Activated CD4-positive, alpha-beta memory T cell treated with anti-CD3 and anti-CD28 coated beads, Interleukin-2, amount 10 ng/mL, durations not matched to agents 7 days and 5 days (primary cell): ENCODE results near the gene DDX42. TPM values are rescaled to one million over a fixed set of nuclear protein-coding genes. Genes with fewer than 3 reads are reported as not detected.
A peak's percentile ranks its signal among the peaks of the same experiment; 100 is the strongest.

Experiments
- CTCF ChIA-PET: fragments of 350-600 bp; sonication (Branson Sonifier 250); formaldehyde crosslinking; loops from one replicate; lab custom pipeline; 2021; ENCODE audit warnings: antibody characterized with exemption, inconsistent platforms; lab: Charles Lee
- POLR2A ChIA-PET: fragments of 350-600 bp; sonication (Branson Sonifier 250); formaldehyde crosslinking; loops from one replicate; lab custom pipeline; 2021; ENCODE audit warnings: antibody characterized with exemption; lab: Charles Lee
- DNase-seq: peaks from one replicate; pipeline ENCODE4 v3.0.0-alpha.2; 2020
- H3K27ac Mint-ChIP-seq: one replicate; pipeline ENCODE4 v1.8.0; 2021; ENCODE audit warnings: mild to moderate bottlenecking, mixed read lengths
- H3K27me3 Mint-ChIP-seq: one replicate; pipeline ENCODE4 v1.8.0; 2021; ENCODE audit warnings: mixed read lengths
- H3K36me3 Mint-ChIP-seq: one replicate; pipeline ENCODE4 v1.8.0; 2021; ENCODE audit warnings: low read depth, mixed read lengths
- H3K4me1 Mint-ChIP-seq: one replicate; pipeline ENCODE4 v1.8.0; 2021; ENCODE audit warnings: mixed read lengths
- H3K4me3 Mint-ChIP-seq: one replicate; pipeline ENCODE4 v1.8.0; 2021; ENCODE audit warnings: mild to moderate bottlenecking, mixed read lengths
- H3K9me3 Mint-ChIP-seq: one replicate; pipeline ENCODE4 v1.8.0; 2021; ENCODE audit warnings: mixed read lengths
- total RNA-seq, 2 experiments: library from RNA; stranded (reverse); gene quantifications; one replicate each; pipeline ENCODE4 v1.2.3, GENCODE V29; 2021

The DDX42 gene, protein sequence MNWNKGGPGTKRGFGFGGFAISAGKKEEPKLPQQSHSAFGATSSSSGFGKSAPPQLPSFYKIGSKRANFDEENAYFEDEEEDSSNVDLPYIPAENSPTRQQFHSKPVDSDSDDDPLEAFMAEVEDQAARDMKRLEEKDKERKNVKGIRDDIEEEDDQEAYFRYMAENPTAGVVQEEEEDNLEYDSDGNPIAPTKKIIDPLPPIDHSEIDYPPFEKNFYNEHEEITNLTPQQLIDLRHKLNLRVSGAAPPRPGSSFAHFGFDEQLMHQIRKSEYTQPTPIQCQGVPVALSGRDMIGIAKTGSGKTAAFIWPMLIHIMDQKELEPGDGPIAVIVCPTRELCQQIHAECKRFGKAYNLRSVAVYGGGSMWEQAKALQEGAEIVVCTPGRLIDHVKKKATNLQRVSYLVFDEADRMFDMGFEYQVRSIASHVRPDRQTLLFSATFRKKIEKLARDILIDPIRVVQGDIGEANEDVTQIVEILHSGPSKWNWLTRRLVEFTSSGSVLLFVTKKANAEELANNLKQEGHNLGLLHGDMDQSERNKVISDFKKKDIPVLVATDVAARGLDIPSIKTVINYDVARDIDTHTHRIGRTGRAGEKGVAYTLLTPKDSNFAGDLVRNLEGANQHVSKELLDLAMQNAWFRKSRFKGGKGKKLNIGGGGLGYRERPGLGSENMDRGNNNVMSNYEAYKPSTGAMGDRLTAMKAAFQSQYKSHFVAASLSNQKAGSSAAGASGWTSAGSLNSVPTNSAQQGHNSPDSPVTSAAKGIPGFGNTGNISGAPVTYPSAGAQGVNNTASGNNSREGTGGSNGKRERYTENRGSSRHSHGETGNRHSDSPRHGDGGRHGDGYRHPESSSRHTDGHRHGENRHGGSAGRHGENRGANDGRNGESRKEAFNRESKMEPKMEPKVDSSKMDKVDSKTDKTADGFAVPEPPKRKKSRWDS
- total RNA-seq = 100 to 1,000 TPM; 113 to 118 TPM

- peak; percentile 92 for DNase-seq
- CTCF ChIA-PET = interaction anchor here (0.5 to 4.3 kb wide), 13 partner anchors 9 to 111 kb away, joined by 3 to 29 read pairs (median 5); partner anchors contain the start of gene PSMC5
These were observed at the start of gene DDX42 for GRCh38 chr17:63774141-63774968. Gene DDX42, plus strand, starts transcription at chr17:63774170. Its CDS starts 12,880 bp downstream, at chr17:63787050.

GRCh38 chr17:63735691-63736090 lies 38.3 kb upstream of the DDX42 start:
- POLR2A ChIA-PET = interaction anchor here (1.0 to 1.4 kb wide), 3 partner anchors 14 to 38 kb away, joined by 3 to 4 read pairs (median 3); partner anchors contain the start of genes CCDC47 and DDX42
- no peak for DNase-seq
- Mint-ChIP-seq H3K4me3 (no peak overlapping the region), H3K27me3 (no peaks in the 10 kb centered on the region), H3K9me3 (no peaks in the 10 kb centered on the region), H3K36me3 (peaks cover 21% of the 10 kb centered on the region), H3K4me1 (peaks cover 16% of the 10 kb centered on the region), H3K27ac (no peak overlapping the region)
- CTCF ChIA-PET = interaction anchor here (1.4 kb wide), 1 partner anchor 38 kb away, joined by 5 read pairs; no protein-coding TSS in a partner anchor

More at GRCh38 chr17:63774141-63774968, at the start of gene DDX42:
- Mint-ChIP-seq H3K4me3 (peak within 1 kb of the TSS; percentile 96), H3K36me3 (peaks cover 49% of the 10 kb centered on the region), H3K27ac (peak within 1 kb of the TSS; percentile 99), H3K9me3 (no peaks in the 10 kb centered on the region), H3K4me1 (peaks cover 54% of the 10 kb centered on the region), H3K27me3 (no peaks in the 10 kb centered on the region)
- POLR2A ChIA-PET = interaction anchor here (0.6 to 6.2 kb wide), 34 partner anchors 9 to 732 kb away, joined by 3 to 178 read pairs (median 4); partner anchors contain the start of genes CEP95, DCAF7, DDX5 and FTSJ3

GRCh38 chr17:63740464-63741142 lies 33.4 kb upstream of the DDX42 start:
- Mint-ChIP-seq H3K27ac (peak overlapping the region; percentile 93), H3K4me3 (peak overlapping the region; percentile 90), H3K27me3 (no peaks in the 10 kb centered on the region), H3K36me3 (peaks cover 17% of the 10 kb centered on the region), H3K9me3 (no peaks in the 10 kb centered on the region), H3K4me1 (peaks cover 33% of the 10 kb centered on the region)
- no peak for DNase-seq
- CTCF ChIA-PET = interaction anchor here (1.5 to 1.6 kb wide), 2 partner anchors 22 to 43 kb away, joined by 4 to 8 read pairs; no protein-coding TSS in a partner anchor
- POLR2A ChIA-PET = interaction anchor here (0.6 to 6.4 kb wide), 22 partner anchors 9 to 342 kb away, joined by 3 to 130 read pairs (median 4); partner anchors contain the start of genes CCDC47, DCAF7, DDX42 and LIMD2

- Mint-ChIP-seq H3K27me3 (no peaks in the 10 kb centered on the region), H3K27ac (peak overlapping the region; percentile 93), H3K4me1 (peaks cover 33% of the 10 kb centered on the region), H3K36me3 (peaks cover 20% of the 10 kb centered on the region), H3K9me3 (no peaks in the 10 kb centered on the region), H3K4me3 (peak overlapping the region; percentile 90)
- ChIA-PET POLR2A (interaction anchor here (0.6 to 6.4 kb wide), 21 partner anchors 9 to 341 kb away, joined by 3 to 130 read pairs (median 4); partner anchors contain the start of genes CCDC47, DCAF7, DDX42 and LIMD2), CTCF (interaction anchor here (1.5 to 1.6 kb wide), 2 partner anchors 21 to 44 kb away, joined by 4 to 8 read pairs; no protein-coding TSS in a partner anchor)
- no peak for DNase-seq
These were observed 32.9 kb upstream of the DDX42 start for GRCh38 chr17:63741143-63741407.

DNA sequence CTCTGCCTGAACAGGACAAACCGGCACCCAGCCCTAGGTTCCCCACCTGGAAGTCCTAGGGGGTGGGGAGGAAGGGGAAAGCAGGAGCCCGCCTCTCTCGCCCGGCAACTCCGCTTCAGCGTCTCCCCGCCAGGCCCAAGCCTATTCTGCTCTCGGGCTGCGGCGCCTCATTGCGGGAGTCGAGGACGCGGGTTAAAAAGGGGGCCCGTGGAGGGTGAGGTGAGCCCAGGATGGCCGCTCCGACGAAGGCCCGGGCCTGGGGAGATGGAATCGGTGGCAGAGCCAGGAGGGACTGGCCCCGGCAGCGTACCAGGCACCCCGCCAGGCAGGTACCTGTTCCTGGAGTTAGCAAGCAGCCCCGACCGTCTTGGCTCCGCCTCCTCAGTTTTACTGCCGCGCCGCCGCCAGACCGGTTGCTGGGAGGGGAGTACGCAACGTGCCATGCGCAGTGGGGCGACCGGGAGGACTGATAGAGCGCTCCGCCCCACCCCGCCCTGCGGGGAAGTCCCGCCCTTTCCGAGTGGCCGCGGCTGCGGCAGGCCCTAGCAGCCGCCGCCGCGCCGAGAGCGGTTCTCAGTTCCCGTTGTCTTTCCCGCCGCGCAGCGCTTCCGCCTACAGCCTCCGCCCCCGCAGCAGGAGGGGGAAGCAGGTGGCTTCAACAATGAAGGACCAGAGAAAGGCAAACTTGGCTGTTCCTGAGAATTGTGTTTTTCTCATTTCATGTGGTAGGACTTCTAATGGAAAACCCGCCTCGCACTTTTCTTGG lies 32.4 kb upstream of the DDX42 start, which contains the start of gene STRADA:
Gene STRADA, minus strand, starts transcription at position 392 of the 766 bp plus-strand sequence. CDS start 13,430 bp downstream, outside the sequence.
- DNase-seq = peak; percentile 99
- POLR2A ChIA-PET = interaction anchor here (0.7 to 6.4 kb wide), 37 partner anchors 9 to 335 kb away, joined by 3 to 130 read pairs (median 4); partner anchors contain the start of genes CCDC47, DCAF7, DDX42 and FTSJ3

GRCh38 chr17:63751806-63752205 lies 22.2 kb upstream of the DDX42 start:
- Mint-ChIP-seq H3K27me3 (no peaks in the 10 kb centered on the region), H3K27ac (peak overlapping the region; percentile 75), H3K9me3 (no peaks in the 10 kb centered on the region), H3K4me3 (peak overlapping the region; percentile 33), H3K36me3 (peaks cover 55% of the 10 kb centered on the region), H3K4me1 (peaks cover 19% of the 10 kb centered on the region)
- CTCF ChIA-PET = interaction anchor here (1.0 to 2.1 kb wide), 2 partner anchors 9 to 10 kb away, joined by 5 to 12 read pairs; no protein-coding TSS in a partner anchor
- POLR2A ChIA-PET = interaction anchor here (0.7 to 4.3 kb wide), 6 partner anchors 9 to 55 kb away, joined by 3 to 36 read pairs (median 8); partner anchors contain the start of genes CCDC47 and DDX42
- peak; percentile 33 for DNase-seq

More for the DNA sequence above, 32.4 kb upstream of the DDX42 start, which contains the start of gene STRADA:
- peak within 1 kb of the TSS; percentile 90 for H3K4me3 Mint-ChIP-seq
- no peaks in the 10 kb centered on the region for H3K9me3 Mint-ChIP-seq
- CTCF ChIA-PET = interaction anchor here (0.7 to 1.7 kb wide), 11 partner anchors 9 to 97 kb away, joined by 3 to 12 read pairs (median 4); partner anchors contain the start of genes CCDC47, DDX42 and LIMD2
- H3K27me3 Mint-ChIP-seq = no peaks in the 10 kb centered on the region
- H3K4me1 Mint-ChIP-seq = peaks cover 33% of the 10 kb centered on the region
- peaks cover 22% of the 10 kb centered on the region for H3K36me3 Mint-ChIP-seq
- H3K27ac Mint-ChIP-seq = peak within 1 kb of the TSS; percentile 93

DNA sequence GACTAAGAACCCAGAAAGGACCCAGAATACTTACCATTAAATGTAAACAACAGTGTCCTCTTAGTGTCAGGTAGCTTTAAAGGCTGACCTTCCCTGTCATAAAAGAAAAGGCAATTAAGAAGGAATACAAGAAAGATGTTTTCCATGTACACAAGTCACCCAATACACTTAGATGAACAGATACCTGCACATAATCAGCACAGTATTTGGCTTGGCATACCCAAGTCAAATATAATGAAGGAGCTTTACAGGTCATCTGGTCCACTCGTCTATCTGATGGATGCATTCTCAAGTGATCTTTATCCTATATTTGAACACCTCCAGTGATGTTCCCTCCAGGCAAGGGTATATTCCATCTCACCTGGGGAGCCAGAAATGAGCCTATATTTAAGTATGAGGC lies 21.3 kb upstream of the DDX42 start:
- Mint-ChIP-seq H3K27ac (no peak overlapping the region), H3K27me3 (no peaks in the 10 kb centered on the region), H3K9me3 (no peaks in the 10 kb centered on the region), H3K36me3 (peaks cover 51% of the 10 kb centered on the region), H3K4me3 (no peak overlapping the region), H3K4me1 (peaks cover 17% of the 10 kb centered on the region)
- POLR2A ChIA-PET = interaction anchor here (0.7 to 4.3 kb wide), 5 partner anchors 10 to 56 kb away, joined by 3 to 36 read pairs (median 7); partner anchors contain the start of genes CCDC47 and DDX42
- DNase-seq = no peak
- CTCF ChIA-PET = interaction anchor here (1.0 kb wide), 1 partner anchor 9 kb away, joined by 5 read pairs; no protein-coding TSS in a partner anchor

- DNase-seq = no peak
- no peaks in the 10 kb centered on the region for H3K9me3 Mint-ChIP-seq
- H3K27me3 Mint-ChIP-seq = no peaks in the 10 kb centered on the region
- no peak overlapping the region for H3K27ac Mint-ChIP-seq
- H3K4me3 Mint-ChIP-seq = no peak overlapping the region
- peaks cover 56% of the 10 kb centered on the region for H3K36me3 Mint-ChIP-seq
- ChIA-PET POLR2A (interaction anchor here (0.7 to 4.3 kb wide), 5 partner anchors 11 to 56 kb away, joined by 3 to 36 read pairs (median 7); partner anchors contain the start of genes CCDC47 and DDX42), CTCF (no interaction called here)
- H3K4me1 Mint-ChIP-seq = peaks cover 17% of the 10 kb centered on the region
These were observed 20.8 kb upstream of the DDX42 start for GRCh38 chr17:63753215-63753614.

DNA sequence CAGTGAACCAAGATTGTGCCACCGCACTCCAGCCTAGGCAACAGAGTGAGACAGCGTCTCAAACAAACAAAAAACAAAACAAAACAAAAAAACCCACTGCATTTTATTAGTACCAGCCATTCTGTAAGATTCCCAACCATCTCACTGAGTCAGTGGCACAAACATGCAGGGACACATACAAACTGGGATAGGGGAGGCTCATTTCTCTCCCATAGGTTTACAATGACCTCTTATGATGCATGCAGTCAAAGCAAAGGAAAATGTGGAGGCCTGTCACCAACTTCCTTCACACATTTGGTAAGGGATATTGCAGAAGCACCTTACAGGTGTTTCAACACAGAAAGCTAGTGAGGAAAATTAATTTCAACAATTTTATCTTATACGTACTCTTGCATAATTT lies 19.9 kb upstream of the DDX42 start:
- Mint-ChIP-seq H3K36me3 (peaks cover 58% of the 10 kb centered on the region), H3K27ac (no peak overlapping the region), H3K4me1 (peaks cover 15% of the 10 kb centered on the region), H3K4me3 (no peak overlapping the region), H3K9me3 (no peaks in the 10 kb centered on the region), H3K27me3 (no peaks in the 10 kb centered on the region)
- POLR2A ChIA-PET = interaction anchor here (0.7 to 1.9 kb wide), 2 partner anchors 20 to 57 kb away, joined by 3 to 8 read pairs; partner anchors contain the start of genes CCDC47 and DDX42
- no peak for DNase-seq
- CTCF ChIA-PET = no interaction called here

DNA sequence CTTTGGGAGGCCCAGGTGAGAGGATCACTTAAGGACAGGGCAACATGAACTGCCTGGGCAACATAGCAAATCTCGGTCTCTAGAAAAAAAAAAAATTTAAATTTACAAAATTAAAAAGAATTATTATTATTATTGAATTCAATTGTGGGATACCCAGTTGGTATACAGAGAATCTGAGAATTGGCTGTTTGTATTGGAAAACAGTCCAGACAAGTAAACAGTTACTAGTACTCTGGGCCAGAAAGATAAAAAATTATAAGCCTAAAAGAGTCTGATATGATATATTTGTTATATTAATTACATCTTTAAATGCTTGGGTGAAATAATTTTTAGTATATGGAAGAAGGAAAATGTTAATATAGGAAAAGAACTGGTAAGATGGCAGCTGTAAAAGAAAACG lies 15.5 kb upstream of the DDX42 start:
- ChIA-PET POLR2A (interaction anchor here (0.9 kb wide), 1 partner anchor 12 kb away, joined by 3 read pairs; no protein-coding TSS in a partner anchor), CTCF (no interaction called here)
- H3K4me3 Mint-ChIP-seq = no peak overlapping the region
- no peak for DNase-seq
- no peaks in the 10 kb centered on the region for H3K9me3 Mint-ChIP-seq
- no peaks in the 10 kb centered on the region for H3K27me3 Mint-ChIP-seq
- peaks cover 66% of the 10 kb centered on the region for H3K36me3 Mint-ChIP-seq
- peaks cover 11% of the 10 kb centered on the region for H3K4me1 Mint-ChIP-seq
- no peak overlapping the region for H3K27ac Mint-ChIP-seq
